NCI-H2107 (cell line): ENCODE measurements around the gene NR2C1.
"Not testable (repeated sequence)": the region's sequence is repeated elsewhere in the genome, so short reads cannot be mapped to it uniquely, and the experiment has no call there.

ENCODE experiments used
- DNase-seq: peaks from one replicate; lab custom pipeline; 2025; lab: John Stamatoyannopoulos, UW

NR2C1 gene

DNA sequence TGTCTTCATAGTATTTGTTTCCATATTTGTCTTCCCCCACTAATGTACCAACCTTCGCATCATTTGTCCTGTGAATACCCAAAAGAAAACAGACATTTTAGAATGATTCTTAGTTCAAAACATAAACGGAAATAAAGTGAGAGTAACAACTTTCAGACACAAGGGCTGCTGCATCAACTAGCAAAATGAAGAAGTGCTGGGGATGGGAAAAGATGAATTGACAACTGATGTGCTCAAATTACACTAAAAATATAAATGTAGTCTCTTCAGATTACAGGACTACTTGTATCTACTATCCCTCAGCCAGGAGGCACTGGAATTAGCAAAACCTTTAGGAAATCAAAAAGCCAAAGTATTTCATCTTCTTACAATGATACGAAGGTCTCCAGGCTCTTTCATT is 70.7 kb downstream of the NR2C1 start:
- no peak for DNase-seq

DNA sequence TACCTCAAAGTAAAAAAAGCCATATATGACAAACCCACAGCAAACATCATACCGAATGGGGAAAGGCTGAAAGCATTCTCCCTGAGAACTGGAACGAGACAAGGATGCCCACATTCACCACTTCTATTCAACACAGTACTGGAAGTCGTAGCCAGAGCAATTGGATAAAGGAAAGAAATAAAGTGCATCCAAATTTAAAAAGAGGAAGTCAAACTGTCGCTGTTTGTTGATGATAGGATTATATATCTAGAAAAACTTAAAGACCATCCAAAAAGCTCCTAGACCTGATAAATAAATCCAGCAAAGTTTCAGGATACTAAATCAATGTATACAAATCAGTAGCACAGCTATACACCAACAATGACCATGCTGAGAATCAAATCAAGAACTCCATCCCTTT is 75.1 kb downstream of the NR2C1 start:
- DNase-seq, result no peak

DNA sequence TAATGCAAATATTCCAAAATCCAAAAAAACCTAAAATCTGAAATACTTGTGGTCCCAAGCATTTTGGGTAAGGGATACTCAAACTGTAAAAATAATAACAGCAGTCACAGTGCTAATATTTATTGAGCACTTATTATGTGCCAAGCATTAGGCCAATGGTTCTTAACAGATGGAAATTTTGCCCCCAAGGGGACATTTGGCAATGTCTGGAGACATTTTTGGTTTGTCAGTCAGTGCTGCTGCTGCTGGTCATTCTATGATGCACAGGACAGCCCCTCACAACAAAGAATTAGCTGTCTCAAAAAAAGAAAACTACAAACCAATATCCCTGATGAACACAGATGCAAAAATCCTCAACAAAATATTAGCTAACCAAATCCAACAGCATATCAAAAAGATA is 75.7 kb downstream of the NR2C1 start:
- DNase-seq, result no peak

DNA sequence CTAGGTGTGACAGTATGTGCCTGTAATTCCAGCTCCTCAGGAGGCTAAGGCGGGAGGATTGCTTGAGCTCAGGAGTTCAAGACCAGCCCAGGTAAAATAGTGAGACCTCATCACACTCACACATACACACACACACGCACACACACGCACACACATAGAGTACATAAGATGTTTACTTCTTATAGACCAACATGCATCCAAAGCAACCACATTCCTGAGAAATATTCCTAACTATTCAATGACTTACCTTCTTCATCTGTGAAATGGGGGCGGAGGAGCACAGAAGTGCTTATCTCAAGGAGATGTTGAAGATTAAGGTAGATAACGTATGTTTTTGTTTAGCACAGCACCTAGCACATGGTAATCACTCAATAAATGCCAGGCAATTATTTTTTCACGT is 76.4 kb downstream of the NR2C1 start:
- no peak for DNase-seq

DNA sequence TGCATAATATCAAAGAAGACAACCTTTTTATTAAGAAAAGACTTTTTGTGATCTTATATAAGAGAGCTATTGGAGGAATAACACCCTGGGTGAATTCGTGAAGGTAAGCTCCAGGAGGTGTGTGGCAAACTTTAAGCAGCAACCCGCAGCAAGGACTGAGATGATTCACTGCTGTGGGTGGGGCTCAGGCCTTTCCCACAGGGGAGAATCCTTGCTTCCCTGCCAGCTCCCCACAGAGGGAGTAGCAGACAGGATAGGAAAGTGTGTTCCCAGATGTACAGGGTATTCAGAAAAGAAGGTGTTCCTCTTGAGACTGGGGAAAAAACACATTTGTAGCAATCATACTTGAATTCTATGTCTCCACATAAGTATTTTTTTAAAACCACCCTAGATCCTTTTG is 79.1 kb downstream of the NR2C1 start:
- no peak for DNase-seq

DNA sequence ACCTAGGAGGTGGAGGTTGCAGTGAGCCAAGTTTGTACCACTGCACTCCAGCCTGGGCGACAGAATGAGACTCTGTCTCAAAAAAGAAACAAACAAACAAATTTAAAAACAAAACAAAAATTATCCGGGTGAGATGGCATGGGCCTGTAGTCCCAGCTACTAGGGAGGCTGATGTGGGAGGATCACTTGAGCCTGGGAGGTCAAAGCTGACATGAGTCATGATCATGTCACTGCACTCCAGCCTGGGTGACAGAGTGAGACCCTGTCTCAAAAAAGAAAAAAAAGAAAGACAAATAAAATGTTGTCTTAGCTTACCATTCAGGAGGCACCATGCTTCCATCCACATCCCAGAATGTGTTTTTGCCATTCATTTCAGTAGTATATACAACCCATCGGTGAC is 79.6 kb downstream of the NR2C1 start:
- not testable (repeated sequence) for DNase-seq

DNA sequence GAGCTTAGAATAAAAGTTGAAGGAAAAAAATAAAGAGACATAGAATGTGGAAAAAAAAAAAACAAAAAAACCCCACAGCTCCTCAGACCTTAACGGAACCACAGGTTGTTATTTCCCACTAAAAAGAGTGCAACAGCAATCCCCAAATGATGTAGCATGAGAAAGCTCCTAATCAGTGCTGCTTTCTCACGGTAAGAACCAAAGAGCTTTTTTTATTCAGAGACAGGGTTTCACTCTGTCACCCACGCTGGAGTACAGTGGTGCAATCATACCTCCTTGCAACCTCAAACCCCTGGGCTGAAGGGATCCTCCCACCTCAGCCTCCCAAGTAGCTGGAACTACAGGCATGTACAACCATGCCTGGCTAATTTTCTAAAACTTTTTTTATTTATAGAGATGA is 83.2 kb downstream of the NR2C1 start:
- no peak for DNase-seq

DNA sequence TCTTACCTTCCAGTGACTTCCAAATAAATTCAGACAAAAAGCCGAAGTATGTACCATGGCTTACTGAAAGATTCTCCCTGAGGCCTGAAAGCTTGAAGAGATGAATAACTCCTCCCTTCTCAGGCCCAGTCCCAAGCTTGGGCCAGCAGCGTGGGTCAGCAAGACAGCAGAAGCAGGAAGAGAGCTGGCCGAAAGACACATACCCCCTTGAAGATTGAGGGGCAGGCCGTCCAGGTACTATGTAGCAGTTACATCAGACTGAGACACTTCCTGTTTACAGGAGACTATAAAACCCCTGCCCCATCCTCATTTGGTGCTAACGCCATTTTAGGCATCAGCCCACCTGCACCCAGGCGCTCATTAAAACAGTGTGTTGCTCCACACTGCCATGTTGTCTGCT is 84.9 kb downstream of the NR2C1 start:
- no peak for DNase-seq

DNA sequence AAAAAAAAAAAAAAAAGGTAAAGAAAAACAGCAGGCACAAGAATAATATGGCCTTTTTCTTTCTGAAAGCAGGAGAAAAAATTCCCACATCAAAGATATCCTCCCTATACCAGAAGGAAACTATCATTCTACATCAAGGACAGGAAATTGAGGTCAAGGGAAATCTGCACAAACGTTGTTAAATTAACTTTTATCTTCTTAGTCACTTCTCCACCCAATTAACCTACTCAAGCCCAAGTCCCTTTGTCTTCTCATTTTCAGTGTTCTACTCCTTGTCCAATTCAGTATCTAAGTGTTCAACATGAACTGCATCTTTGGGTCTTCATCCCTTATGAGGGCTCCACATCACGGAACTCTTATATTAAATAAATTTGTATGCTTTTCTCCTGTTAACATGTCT is 85.6 kb downstream of the NR2C1 start:
- no peak for DNase-seq

DNA sequence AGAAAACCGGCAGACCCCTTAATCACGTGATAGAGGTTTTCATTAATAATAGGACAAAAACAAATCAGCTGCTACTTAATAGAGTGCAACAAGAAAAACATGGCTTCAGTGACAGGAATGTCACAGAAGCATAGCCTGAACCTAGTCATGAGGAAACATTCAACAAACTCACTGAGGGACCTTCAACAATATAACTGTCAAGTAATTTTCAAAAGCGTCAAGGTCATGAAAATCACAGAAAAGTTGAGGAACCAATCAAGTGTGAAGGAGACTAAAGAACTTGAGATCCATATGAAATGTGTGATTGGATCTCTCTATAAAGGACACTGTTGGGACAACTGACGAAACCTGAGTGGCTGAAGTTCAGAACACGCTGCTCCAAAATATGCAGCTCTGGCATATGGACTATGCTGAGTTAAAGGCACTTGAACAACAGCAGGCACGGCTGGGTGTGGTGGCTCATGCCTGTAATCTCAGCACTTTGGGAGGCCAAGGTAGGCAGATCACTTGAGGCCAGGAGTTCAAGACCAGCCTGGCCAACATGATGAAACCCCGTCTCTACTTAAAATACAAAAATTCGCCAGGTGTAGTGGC is 86.2 kb downstream of the NR2C1 start:
- no peak for DNase-seq

DNA sequence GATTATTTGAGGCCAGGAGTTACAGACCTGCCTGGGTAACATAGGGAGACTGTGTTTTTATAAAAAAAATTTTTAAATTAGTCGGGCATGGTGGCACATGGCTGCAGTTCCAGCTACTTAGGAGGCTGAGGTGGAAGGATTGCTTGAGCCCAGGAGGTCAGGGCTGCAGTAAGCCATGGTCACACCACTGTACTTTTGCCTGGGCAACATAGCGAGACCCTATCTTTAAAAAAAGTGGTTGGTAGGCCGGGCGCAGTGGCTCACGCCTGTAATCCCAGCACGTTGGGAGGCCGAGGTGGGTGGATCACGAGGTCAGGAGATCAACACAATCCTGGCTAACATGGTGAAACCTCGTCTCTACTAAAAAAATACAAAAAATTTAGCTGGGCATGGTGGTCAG is 88.3 kb downstream of the NR2C1 start:
- DNase-seq, result not testable (repeated sequence)

DNA sequence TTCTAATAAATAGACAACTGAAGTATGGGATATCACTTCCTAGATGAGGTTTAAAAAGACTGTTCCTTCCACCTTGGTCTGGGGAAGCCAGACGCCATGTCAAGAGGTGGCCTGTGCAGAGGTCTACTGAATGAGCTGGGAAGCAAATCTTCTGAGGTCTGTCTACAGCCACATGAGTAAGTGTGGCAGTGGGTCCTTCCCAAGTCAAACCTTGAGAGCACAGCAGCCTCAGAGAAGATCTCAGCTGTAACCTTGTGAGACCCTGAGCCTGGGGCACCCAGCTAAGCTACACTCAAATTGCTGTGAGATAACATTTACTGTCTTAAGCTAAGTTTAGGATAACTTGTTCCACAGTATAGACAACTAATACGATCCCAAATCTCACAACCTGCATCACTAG is 90.1 kb downstream of the NR2C1 start:
- no peak for DNase-seq

DNA sequence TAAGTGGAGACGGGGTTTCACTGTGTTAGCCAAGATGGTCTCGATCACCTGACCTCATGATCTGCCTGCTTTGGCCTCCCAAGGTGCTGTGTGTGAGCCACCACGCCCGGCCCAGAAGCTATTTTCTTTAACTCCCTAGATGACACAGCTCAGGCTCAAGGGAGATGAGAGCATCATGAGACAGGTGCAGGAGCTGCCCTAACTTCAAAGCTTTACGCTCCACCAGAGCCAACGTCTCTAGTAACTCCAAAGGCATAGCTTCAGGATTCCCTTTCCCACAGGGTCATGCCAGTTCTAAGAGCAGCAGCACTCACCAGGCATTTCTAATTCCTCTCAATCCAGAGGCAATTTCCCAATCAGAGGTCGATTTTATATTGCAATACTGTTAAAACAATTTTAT is 91.0 kb downstream of the NR2C1 start:
- DNase-seq, result no peak

DNA sequence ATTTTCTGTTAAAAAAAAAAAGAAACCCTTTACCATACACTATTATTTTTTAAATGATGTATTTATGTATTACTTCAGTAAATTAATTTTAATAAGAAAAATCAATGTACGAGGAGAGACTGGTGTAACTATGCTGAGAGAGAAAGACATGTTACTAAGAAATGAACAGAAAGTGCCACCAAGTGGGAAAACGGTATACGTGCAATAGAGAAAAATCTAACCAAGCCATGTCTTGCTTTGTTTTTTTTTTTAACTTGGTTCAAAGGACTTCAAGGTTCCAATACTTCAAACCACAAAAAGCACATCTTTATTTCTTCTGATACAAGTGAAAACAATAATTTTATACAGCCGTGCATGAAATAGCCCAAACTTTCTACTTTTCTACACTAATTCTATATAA is 92.8 kb downstream of the NR2C1 start:
- DNase-seq, result no peak

DNA sequence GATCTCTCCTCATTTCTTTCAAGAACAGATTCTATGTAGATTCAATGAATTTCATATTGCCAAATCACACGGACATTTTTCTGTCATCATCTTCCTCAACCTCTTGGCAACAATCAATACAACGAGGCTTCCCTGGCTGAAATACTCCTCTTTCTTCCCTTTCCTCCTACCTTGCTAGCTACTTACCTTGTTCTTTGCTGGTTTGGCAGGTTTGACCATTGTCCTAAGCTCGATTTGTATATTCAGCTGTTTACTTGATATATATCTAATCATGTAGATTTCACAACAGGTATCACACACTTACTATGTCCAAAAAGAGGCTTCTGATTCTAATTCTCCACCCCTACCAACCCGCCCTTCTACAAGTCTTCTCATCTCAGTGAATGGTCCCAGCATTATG is 93.5 kb downstream of the NR2C1 start:
- no peak for DNase-seq

DNA sequence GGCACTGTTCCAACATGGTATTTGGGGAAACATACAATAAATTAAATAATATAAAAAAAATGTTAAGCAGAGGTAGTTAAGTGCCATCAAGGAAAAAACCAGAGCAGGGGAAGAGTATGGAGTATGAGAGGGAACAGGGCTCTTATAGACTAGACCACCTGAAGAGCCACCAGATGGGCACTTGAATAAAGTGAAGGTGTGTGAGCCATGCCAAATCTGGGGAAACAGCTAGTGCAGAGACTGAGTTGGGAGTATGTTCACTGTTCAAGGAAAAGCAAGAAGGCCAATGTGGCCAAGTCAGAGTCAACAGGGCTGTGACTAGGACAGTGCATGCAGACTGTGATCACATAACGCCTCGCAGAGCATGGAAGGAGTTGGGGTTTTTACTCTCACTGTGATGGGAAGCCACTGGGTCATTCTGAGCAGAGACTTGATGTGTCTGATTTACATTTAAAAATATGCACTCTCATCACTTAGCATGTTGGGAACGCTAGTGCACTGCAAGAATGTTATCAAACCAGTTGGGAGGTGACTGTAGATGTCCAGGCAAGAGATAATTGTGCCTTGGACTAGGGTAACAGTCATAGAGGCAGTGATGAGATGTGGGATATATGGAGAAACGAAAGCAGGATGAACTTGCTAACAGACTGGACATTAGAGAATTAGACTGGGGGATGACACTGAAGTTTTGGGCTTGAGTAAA is 95.5 kb downstream of the NR2C1 start:
- no peak for DNase-seq

DNA sequence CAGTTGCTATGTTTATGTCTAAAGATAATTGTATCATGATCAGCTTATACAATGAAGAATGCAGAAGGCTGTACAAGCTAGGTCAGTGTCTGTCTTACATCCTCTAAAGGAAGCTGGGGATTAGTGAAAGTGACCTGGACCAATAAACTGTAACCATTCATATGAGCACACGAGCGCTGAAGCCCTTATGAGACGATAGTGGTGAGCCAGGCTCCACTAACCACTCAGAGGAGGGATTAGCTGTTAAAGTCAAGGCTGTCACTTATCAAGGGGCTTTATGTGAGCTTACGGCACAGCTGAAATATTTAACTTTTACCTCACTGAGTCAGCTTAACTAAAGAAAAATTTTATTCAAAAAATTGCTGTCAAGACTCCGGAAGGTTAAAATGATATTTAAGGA is 100.2 kb downstream of the NR2C1 start:
- DNase-seq, result no peak

DNA sequence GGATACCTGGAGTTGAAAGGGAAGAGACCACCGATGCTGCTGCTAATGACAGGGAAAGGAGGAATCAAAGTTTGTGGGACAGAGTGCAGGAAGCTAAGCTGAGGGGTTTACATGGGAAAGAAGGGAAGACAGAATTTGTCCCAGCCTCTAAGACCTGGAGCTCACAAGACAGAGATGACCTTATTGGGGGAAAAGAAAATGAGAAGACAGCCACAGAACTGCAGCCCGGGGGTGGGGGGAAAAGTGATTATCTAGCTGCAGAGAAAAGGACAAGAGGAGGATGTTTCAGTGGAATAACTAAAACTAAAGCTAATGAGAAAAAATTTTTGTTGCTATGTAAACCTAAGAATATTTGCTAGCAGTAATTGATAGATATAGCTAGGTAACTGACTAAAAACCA is 100.6 kb downstream of the NR2C1 start:
- no peak for DNase-seq

DNA sequence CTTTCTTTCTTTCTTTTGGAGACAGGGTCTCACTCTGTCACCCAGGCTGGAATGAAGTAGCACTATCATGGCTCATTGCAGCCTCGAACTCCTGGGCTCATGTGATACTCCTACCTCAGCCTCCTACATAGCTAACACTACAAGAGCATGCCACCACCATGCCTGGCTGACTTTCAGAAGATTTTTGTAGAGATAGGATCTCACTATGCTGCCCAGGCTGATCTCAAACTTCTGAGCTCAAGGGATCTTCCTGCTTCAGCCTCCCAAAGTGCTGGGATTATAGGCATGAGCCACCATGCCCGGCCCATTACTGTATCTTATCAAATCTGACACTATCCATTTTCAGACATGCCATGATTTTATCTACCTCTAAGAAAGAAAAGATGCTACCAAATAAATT is 101.5 kb downstream of the NR2C1 start:
- no peak for DNase-seq

DNA sequence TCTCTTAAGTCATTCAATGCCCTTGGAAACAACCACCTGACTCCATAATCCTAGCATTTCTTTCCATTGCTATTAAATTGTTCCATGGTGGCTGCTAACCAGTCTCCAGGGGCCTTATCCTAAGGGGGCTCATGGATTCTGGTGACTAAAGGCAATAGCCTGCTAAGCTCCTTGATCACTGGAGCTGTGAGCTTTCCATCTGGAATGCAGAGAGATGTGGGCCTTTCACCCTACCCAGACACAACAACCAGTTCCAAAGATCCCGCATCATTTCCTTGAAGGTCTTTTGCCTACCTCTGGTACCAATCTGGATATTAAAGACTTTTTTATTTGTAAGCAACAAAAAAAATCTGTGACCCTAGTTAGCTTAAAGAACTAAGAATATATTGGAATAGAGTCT is 102.9 kb downstream of the NR2C1 start:
- DNase-seq, result no peak
